Liver (tissue), 9 donors: ENCODE results near the gene PFKFB4. TPM values are rescaled to one million over a fixed set of nuclear protein-coding genes. Genes with fewer than 3 reads are reported as not detected.

Experiments
- DNase-seq: peaks from one replicate; pipeline ENCODE4 v3.0.0-alpha.2; 2017; ENCODE audit warnings: low spot score
- H3K27ac ChIP-seq, 2 donors: one replicate each; pipeline ENCODE4 v1.7.0; 2013; ENCODE audit warnings: inconsistent platforms in 2 of 2, low read length in 2 of 2, control low read depth in 1 of 2, low read depth in 1 of 2, mild to moderate bottlenecking in 1 of 2
- H3K27me3 ChIP-seq, 4 donors: one replicate each; pipeline versions ENCODE4 v1.6.1 to v1.7.0; 2013; ENCODE audit warnings: low read length in 3 of 4, inconsistent platforms in 1 of 4, mild to moderate bottlenecking in 1 of 4, moderate library complexity in 1 of 4; ENCODE audit not compliant: control insufficient read depth in 4 of 4, insufficient read depth in 4 of 4
- H3K36me3 ChIP-seq, 4 donors: one replicate each; pipeline versions ENCODE4 v1.6.1 to v1.7.0; 2013; ENCODE audit warnings: low read length in 3 of 4, mild to moderate bottlenecking in 3 of 4, low read depth in 1 of 4, moderate library complexity in 1 of 4; ENCODE audit not compliant: control insufficient read depth in 4 of 4, insufficient read depth in 3 of 4
- H3K4me1 ChIP-seq, 4 donors: one replicate each; pipeline versions ENCODE4 v1.6.1 to v1.7.0; 2013; ENCODE audit warnings: low read length in 3 of 4, mild to moderate bottlenecking in 3 of 4, moderate library complexity in 1 of 4; ENCODE audit not compliant: control insufficient read depth in 4 of 4, insufficient read depth in 4 of 4
- H3K4me3 ChIP-seq, 3 donors: one replicate each; pipeline versions ENCODE4 v1.6.1 to v1.7.0; 2013; ENCODE audit warnings: low read length in 3 of 3, control low read depth in 1 of 3, low read depth in 1 of 3, mild to moderate bottlenecking in 1 of 3
- H3K9ac ChIP-seq, 2 donors: one replicate each; pipeline ENCODE4 v1.7.0; 2013; ENCODE audit warnings: low read length in 2 of 2, mild to moderate bottlenecking in 2 of 2, moderate library complexity in 2 of 2, control low read depth in 1 of 2, low read depth in 1 of 2
- H3K9me3 ChIP-seq, 4 donors: one replicate each; pipeline versions ENCODE4 v1.6.1 to v1.7.0; 2013; ENCODE audit warnings: low read length in 3 of 4; ENCODE audit not compliant: control insufficient read depth in 4 of 4
- ATF3 ChIP-seq: IDR thresholded peaks from 2 replicates; pipeline ENCODE4 v1.6.1; 2016; ENCODE audit warnings: antibody characterized with exemption
- CTCF ChIP-seq: fragments of 150-350 bp; IDR thresholded peaks from 2 replicates; pipeline ENCODE4 v1.5.1; 2017; ENCODE audit warnings: improper control_type of control experiment, low read depth, low read length; ENCODE audit not compliant: missing input control
- EGR1 ChIP-seq, 2 donors: IDR thresholded peaks; 2 replicates each; pipeline ENCODE4 v1.6.1; 2016 to 2018; ENCODE audit warnings: antibody characterized with exemption in 2 of 2, low read depth in 2 of 2
- FOXA1 ChIP-seq: IDR thresholded peaks from 2 replicates; pipeline ENCODE4 v1.6.1; 2016; ENCODE audit warnings: antibody characterized with exemption
- FOXA2 ChIP-seq: IDR thresholded peaks from 2 replicates; pipeline ENCODE4 v1.6.1; 2016; ENCODE audit warnings: antibody characterized with exemption
- GABPA ChIP-seq, 2 donors: IDR thresholded peaks in 1 of 2; conservative IDR thresholded peaks in 1 of 2; 2 replicates each; pipeline ENCODE4 v1.6.1; 2016; ENCODE audit warnings: antibody characterized with exemption in 2 of 2, mild to moderate bottlenecking in 1 of 2, moderate library complexity in 1 of 2
- HNF4A ChIP-seq, 2 donors: conservative IDR thresholded peaks; 2 replicates each; pipeline ENCODE4 v1.6.1; 2016; ENCODE audit warnings: antibody characterized with exemption in 2 of 2, mild to moderate bottlenecking in 2 of 2
- HNF4G ChIP-seq: IDR thresholded peaks from 2 replicates; pipeline ENCODE4 v1.6.1; 2016; ENCODE audit warnings: antibody characterized with exemption
- JUND ChIP-seq, 2 donors: IDR thresholded peaks; 2 replicates each; pipeline ENCODE4 v1.6.1; 2016; ENCODE audit warnings: antibody characterized with exemption in 2 of 2
- MAX ChIP-seq: IDR thresholded peaks from 2 replicates; pipeline ENCODE4 v1.6.1; 2016; ENCODE audit warnings: antibody characterized with exemption
- NR2F2 ChIP-seq: IDR thresholded peaks from 2 replicates; pipeline ENCODE4 v1.6.1; 2016; ENCODE audit warnings: antibody characterized with exemption
- RAD21 ChIP-seq, 2 donors: IDR thresholded peaks; 2 replicates each; pipeline ENCODE4 v1.6.1; 2016; ENCODE audit warnings: antibody characterized with exemption in 2 of 2, mild to moderate bottlenecking in 2 of 2
- RXRA ChIP-seq, 2 donors: IDR thresholded peaks; 2 replicates each; pipeline ENCODE4 v1.6.1; 2017 to 2018; ENCODE audit warnings: antibody characterized with exemption in 2 of 2, mild to moderate bottlenecking in 1 of 2
- SP1 ChIP-seq: IDR thresholded peaks from 2 replicates; pipeline ENCODE4 v1.6.1; 2018; ENCODE audit warnings: antibody characterized with exemption, mild to moderate bottlenecking
- TAF1 ChIP-seq: conservative IDR thresholded peaks from 2 replicates; pipeline ENCODE4 v1.6.1; 2016; ENCODE audit warnings: antibody characterized with exemption, mild to moderate bottlenecking
- YY1 ChIP-seq: IDR thresholded peaks from 2 replicates; pipeline ENCODE4 v1.6.1; 2016; ENCODE audit warnings: antibody characterized with exemption, mild to moderate bottlenecking
- ZBTB33 ChIP-seq: IDR thresholded peaks from 2 replicates; pipeline ENCODE4 v1.6.1; 2016; ENCODE audit warnings: antibody characterized with exemption
- WGBS: extraction: QIAGEN DNeasy Blood & Tissue Kit; methylation state at CpG from one replicate; pipeline ENCODE4 v1.1.7; 2013; 5-methylcytosine and 5-hydroxymethylcytosine counted together
- polyA plus RNA-seq, 2 donors: library from polyadenylated mRNA; stranded (reverse) in 1 of 2; unstranded in 1 of 2; fragments of 200-250 nt in 1 of 2; fragments of >200 nt in 1 of 2; fragmentation: Nextera tagmentation in 1 of 2; extraction: Ambion mirVana in 1 of 2; gene quantifications; one replicate each; pipeline versions ENCODE4 v1.2.1 to v1.2.3, GENCODE V29; 2013 to 2015
- total RNA-seq, 2 donors: library from RNA; depleted of rRNA; stranded (reverse); fragments of >200 nt; gene quantifications; one replicate each; pipeline ENCODE4 v1.2.3, GENCODE V29; 2014
- TF ChIP-seq, protein P1 (sequence below): IDR thresholded peaks from 2 replicates; pipeline ENCODE4 v1.6.1; 2016; ENCODE audit warnings: antibody characterized with exemption, mild to moderate bottlenecking
- donor health status: healthy.
- donor health status: healthy.
- donor health status: healthy.
- donor health status: healthy.
- donor health status: healthy.

The PFKFB4 gene
- total and polyA plus RNA-seq, 4 donors = 0.46 to 5.3 (median 1.7) TPM

- 94% methylated on average over 11 of the region's 11 CpGs for WGBS
- peaks cover 0 to 4% (median 3%) of the 10 kb centered on the region in 4 donors for H3K4me1 ChIP-seq
- no peak for TF ChIP-seq HNF4G
- no peak for TF ChIP-seq MAX
- no peak for TF ChIP-seq EGR1 (IDR thresholded peaks at IDR 0.05; ENCODE audit: low read depth in 2 of 2)
- DNase-seq = no peak
- no peaks in the 10 kb centered on the region for H3K9me3 ChIP-seq
- no peaks in the 10 kb centered on the region for H3K27me3 ChIP-seq
- H3K36me3 ChIP-seq = no peaks in the 10 kb centered on the region
- H3K9ac ChIP-seq = no peak overlapping the region
- no peak overlapping the region for H3K4me3 ChIP-seq
- H3K27ac ChIP-seq = no peak overlapping the region
Observed at GRCh38 chr3:48567500-48567899, 10.9 kb upstream of the PFKFB4 start.

DNA sequence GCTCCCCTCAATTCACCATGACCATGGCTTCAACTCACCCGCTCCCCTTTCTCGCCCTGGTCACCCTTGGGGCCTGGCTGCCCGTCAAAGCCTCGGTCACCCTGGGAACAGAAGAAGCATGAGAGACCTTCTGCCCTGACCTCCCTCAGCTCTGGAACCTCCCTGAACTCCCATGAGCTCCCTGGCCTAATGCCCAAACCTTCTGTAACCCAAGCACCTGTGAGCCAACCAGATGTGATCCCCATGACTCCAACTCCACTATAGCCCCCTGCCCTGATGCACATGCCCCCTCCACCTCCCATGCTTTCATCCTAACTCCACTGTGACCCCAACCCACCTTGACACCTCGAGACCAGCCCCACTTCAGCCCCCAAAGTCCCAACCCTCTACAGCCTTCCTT lies 10.5 kb upstream of the PFKFB4 start:
- Histone ChIP-seq H3K4me3 (no peak overlapping the region), H3K9ac (no peak overlapping the region), H3K27me3 (no peaks in the 10 kb centered on the region), H3K9me3 (no peaks in the 10 kb centered on the region), H3K36me3 (no peaks in the 10 kb centered on the region), H3K27ac (no peak overlapping the region), H3K4me1 (peaks cover 0 to 8% (median 6%) of the 10 kb centered on the region in 4 donors)
- TF ChIP-seq GABPA (IDR thresholded peaks at IDR 0.05 in 1 of 2, conservative IDR thresholded peaks at IDR 0.05 in 1 of 2) = no peak
- TF ChIP-seq SP1 = no peak
- no peak for TF ChIP-seq ATF3
- no peak for TF ChIP-seq CTCF
- TF ChIP-seq HNF4A (conservative IDR thresholded peaks at IDR 0.05) = no peak
- no peak for TF ChIP-seq EGR1 (IDR thresholded peaks at IDR 0.05; ENCODE audit: low read depth in 2 of 2)
- no peak for TF ChIP-seq TAF1
- no peak for TF ChIP-seq NR2F2
- no peak for TF ChIP-seq MAX
- no peak for TF ChIP-seq RAD21 (IDR thresholded peaks at IDR 0.05)
- TF ChIP-seq, protein P1, sequence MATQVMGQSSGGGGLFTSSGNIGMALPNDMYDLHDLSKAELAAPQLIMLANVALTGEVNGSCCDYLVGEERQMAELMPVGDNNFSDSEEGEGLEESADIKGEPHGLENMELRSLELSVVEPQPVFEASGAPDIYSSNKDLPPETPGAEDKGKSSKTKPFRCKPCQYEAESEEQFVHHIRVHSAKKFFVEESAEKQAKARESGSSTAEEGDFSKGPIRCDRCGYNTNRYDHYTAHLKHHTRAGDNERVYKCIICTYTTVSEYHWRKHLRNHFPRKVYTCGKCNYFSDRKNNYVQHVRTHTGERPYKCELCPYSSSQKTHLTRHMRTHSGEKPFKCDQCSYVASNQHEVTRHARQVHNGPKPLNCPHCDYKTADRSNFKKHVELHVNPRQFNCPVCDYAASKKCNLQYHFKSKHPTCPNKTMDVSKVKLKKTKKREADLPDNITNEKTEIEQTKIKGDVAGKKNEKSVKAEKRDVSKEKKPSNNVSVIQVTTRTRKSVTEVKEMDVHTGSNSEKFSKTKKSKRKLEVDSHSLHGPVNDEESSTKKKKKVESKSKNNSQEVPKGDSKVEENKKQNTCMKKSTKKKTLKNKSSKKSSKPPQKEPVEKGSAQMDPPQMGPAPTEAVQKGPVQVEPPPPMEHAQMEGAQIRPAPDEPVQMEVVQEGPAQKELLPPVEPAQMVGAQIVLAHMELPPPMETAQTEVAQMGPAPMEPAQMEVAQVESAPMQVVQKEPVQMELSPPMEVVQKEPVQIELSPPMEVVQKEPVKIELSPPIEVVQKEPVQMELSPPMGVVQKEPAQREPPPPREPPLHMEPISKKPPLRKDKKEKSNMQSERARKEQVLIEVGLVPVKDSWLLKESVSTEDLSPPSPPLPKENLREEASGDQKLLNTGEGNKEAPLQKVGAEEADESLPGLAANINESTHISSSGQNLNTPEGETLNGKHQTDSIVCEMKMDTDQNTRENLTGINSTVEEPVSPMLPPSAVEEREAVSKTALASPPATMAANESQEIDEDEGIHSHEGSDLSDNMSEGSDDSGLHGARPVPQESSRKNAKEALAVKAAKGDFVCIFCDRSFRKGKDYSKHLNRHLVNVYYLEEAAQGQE = no peak
- no peak for TF ChIP-seq FOXA1
- no peak for TF ChIP-seq YY1
- no peak for TF ChIP-seq HNF4G
- no peak for TF ChIP-seq RXRA (IDR thresholded peaks at IDR 0.05)
- no peak for TF ChIP-seq JUND (IDR thresholded peaks at IDR 0.05)
- TF ChIP-seq FOXA2 = no peak
- no peak for TF ChIP-seq ZBTB33
- WGBS = 92% methylated on average over 5 of the region's 5 CpGs
- DNase-seq = no peak
